ENCODE data around the gene NCKAP1. TPM values are rescaled to one million over a fixed set of nuclear protein-coding genes. Genes with fewer than 3 reads are reported as not detected.
"Not testable (repeated sequence)": the region's sequence is repeated elsewhere in the genome, so short reads cannot be mapped to it uniquely, and the experiment has no call there.

Gene NCKAP1
- total RNA-seq, 1 experiment from 2014 or later, result 162 TPM

GRCh38 chr2:183021613-183022012 lies 16.6 kb downstream of the NCKAP1 start:
- Histone ChIP-seq H3K4me3 (ENCODE audit: low read depth, low read length) (no peak overlapping the region), H3K27me3 (replicated peaks; ENCODE audit: control insufficient read depth, insufficient read depth, low read length) (no peaks in the 10 kb centered on the region), H3K36me3 (ENCODE audit: control insufficient read depth, insufficient read depth, low read length) (no peaks in the 10 kb centered on the region; the same call in 1 of the 2 replicates), H3K9me3 (no peaks in the 10 kb centered on the region), H3K4me1 (0 out of 2 replicates have a peak, but pooled peaks cover 2% of the 10 kb centered on the region)
- DNase-seq, result no peak
- no TSS peak for BruUV-seq (replicated peaks)
- Mint-ChIP-seq H3K4me1 (ENCODE audit: low read depth, unreplicated experiment) (peaks cover 6% of the 10 kb centered on the region), H3K9me3 (ENCODE audit: unreplicated experiment) (no peaks in the 10 kb centered on the region), H3K27me3 (ENCODE audit: insufficient read depth, unreplicated experiment) (no peaks in the 10 kb centered on the region), H3K36me3 (ENCODE audit: insufficient read depth, unreplicated experiment) (peaks cover 46% of the 10 kb centered on the region), H3K4me3 (ENCODE audit: unreplicated experiment) (no peak overlapping the region), H3K27ac (ENCODE audit: unreplicated experiment) (no peak overlapping the region)
- CTCF ChIA-PET, result no interaction called here
- no peak for TF ChIP-seq CTCF (IDR thresholded peaks at IDR 0.05; ENCODE audit: insufficient read depth in 1 of 2, low read depth in 1 of 2, low read length in 1 of 2, severe bottlenecking in 1 of 2, unreplicated experiment in 1 of 2)
- POLR2A ChIA-PET, result interaction anchor here (0.6 kb wide), 1 partner anchor 7 kb away, joined by 10 read pairs; no protein-coding TSS in a partner anchor
- intact Hi-C loops (cut with micrococcal nuclease; ENCODE audit: unreplicated experiment), result no loop called here

- ChIA-PET CTCF (no interaction called here), POLR2A (no interaction called here)
- no TSS peak for BruUV-seq (replicated peaks)
- H3K4me3 ChIP-seq (ENCODE audit: low read depth, low read length), result no peak overlapping the region
- Mint-ChIP-seq H3K4me3 (ENCODE audit: unreplicated experiment) (no peak overlapping the region), H3K27ac (ENCODE audit: unreplicated experiment) (no peak overlapping the region), H3K9me3 (ENCODE audit: unreplicated experiment) (no peaks in the 10 kb centered on the region), H3K27me3 (ENCODE audit: insufficient read depth, unreplicated experiment) (no peaks in the 10 kb centered on the region), H3K36me3 (ENCODE audit: insufficient read depth, unreplicated experiment) (peaks cover 51% of the 10 kb centered on the region), H3K4me1 (ENCODE audit: low read depth, unreplicated experiment) (peaks cover 4% of the 10 kb centered on the region)
- no peaks in the 10 kb centered on the region; the same call in 1 of the 2 replicates for H3K36me3 ChIP-seq (ENCODE audit: control insufficient read depth, insufficient read depth, low read length)
- no peak for TF ChIP-seq CTCF (IDR thresholded peaks at IDR 0.05; ENCODE audit: insufficient read depth in 1 of 2, low read depth in 1 of 2, low read length in 1 of 2, severe bottlenecking in 1 of 2, unreplicated experiment in 1 of 2)
- intact Hi-C loops (cut with micrococcal nuclease; ENCODE audit: unreplicated experiment), result no loop called here
- no peak for DNase-seq
- H3K27me3 ChIP-seq (replicated peaks; ENCODE audit: control insufficient read depth, insufficient read depth, low read length), result no peaks in the 10 kb centered on the region
- H3K9me3 ChIP-seq, result no peaks in the 10 kb centered on the region
- H3K4me1 ChIP-seq, result no peaks in the 10 kb centered on the region
Measured at GRCh38 chr2:183019718-183020442, 18.4 kb downstream of the NCKAP1 start.

- H3K27me3 ChIP-seq (replicated peaks; ENCODE audit: control insufficient read depth, insufficient read depth, low read length); H3K9me3 ChIP-seq; BruUV-seq (replicated peaks); H3K9me3 Mint-ChIP-seq (ENCODE audit: unreplicated experiment); H3K36me3 ChIP-seq (ENCODE audit: control insufficient read depth, insufficient read depth, low read length); intact Hi-C loops (cut with micrococcal nuclease; ENCODE audit: unreplicated experiment); CTCF ChIA-PET; H3K27ac Mint-ChIP-seq (ENCODE audit: unreplicated experiment); POLR2A ChIA-PET; H3K4me3 Mint-ChIP-seq (ENCODE audit: unreplicated experiment); DNase-seq; H3K4me3 ChIP-seq (ENCODE audit: low read depth, low read length); H3K27me3 Mint-ChIP-seq (ENCODE audit: insufficient read depth, unreplicated experiment); H3K4me1 ChIP-seq: not testable (repeated sequence)
- Mint-ChIP-seq H3K4me1 (ENCODE audit: low read depth, unreplicated experiment) (peaks cover 10% of the 10 kb centered on the region), H3K36me3 (ENCODE audit: insufficient read depth, unreplicated experiment) (peaks cover 57% of the 10 kb centered on the region)
Measured at GRCh38 chr2:183017845-183018244, 20.4 kb downstream of the NCKAP1 start.

Data from Caco-2 (cell line).